GM12892 (cell line): ENCODE measurements around the gene SH3RF3.

Source experiments
- POLR2A ChIP-seq: IDR thresholded peaks from 2 replicates; pipeline ENCODE4 v1.6.1; 2011; ENCODE audit warnings: low read depth, low read length, control low read depth
- POLR2AphosphoS5 ChIP-seq: IDR thresholded peaks from 2 replicates; pipeline ENCODE4 v1.6.1; 2011; ENCODE audit warnings: low read depth, low read length, control low read depth
- TAF1 ChIP-seq: IDR thresholded peaks from 2 replicates; pipeline ENCODE4 v1.6.1; 2011; ENCODE audit warnings: low read depth, mild to moderate bottlenecking, control low read depth, low read length, borderline replicate concordance

DNA sequence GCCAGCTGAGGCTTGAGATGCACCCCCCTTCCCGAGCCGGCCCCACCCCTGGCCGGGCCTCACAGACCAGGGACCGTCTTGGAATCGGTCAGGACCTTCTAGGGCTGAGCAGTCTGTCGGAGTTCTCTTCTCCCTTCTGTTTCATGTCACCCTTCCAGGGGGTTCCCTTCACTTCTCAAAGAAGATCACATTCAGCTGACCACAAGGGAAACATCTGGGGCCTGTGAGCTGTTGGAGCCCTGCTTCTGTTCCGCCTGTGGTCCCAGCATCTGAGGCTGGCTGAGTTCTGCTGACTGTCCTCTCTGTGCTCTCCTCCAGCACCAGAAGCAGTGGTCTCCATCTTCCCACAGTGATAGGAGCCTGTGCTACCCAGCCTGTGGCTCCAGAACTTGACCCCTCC lies 378.2 kb downstream of the SH3RF3 start:
- TF ChIP-seq POLR2A (no peak), POLR2AphosphoS5 (no peak), TAF1 (no peak)
